K562 (cell line): ENCODE measurements around the gene RAE1. TPM values are rescaled to one million over a fixed set of nuclear protein-coding genes. Genes with fewer than 3 reads are reported as not detected.
"Not testable (repeated sequence)": the region's sequence is repeated elsewhere in the genome, so short reads cannot be mapped to it uniquely, and the experiment has no call there.

Source experiments
- ATAC-seq: fragments of 200-7000 bp; cut with Tn5 transposase; 3 replicates; pipeline ENCODE4 v1.9.1; 2020; ENCODE audit warnings: moderate library complexity
- BruUV-seq: library from RNA; stranded (reverse); fragments of 400-500 nt; replicated peaks from 2 replicates; lab custom pipeline; 2021; lab: Mats Ljungman, UMichigan
- CTCF ChIA-PET: fragments of 300-600 bp; formaldehyde crosslinking; extraction: SDS; loops from one replicate; lab custom pipeline; 2021; ENCODE audit warnings: low intra/inter-chr PET ratio; lab: Yijun Ruan, JAX
- POLR2A ChIA-PET: fragments of 300-600, 350-650 bp; sonication (Branson Sonifier 250); formaldehyde crosslinking; extraction: SDS; loops from one replicate; lab custom pipeline; 2021; ENCODE audit warnings: antibody characterized with exemption, inconsistent platforms; lab: Yijun Ruan, JAX
- DNase-seq, 4 experiments: peaks; one replicate each; pipeline versions ENCODE4 v3.0.0 to v3.0.0-alpha.2; 2011 to 2018; ENCODE audit warnings: low spot score in 3 of 4, mixed read lengths in 3 of 4; ENCODE audit errors: extremely low read depth in 1 of 4
- FAIRE-seq: peaks from 2 replicates; lab custom pipeline; 2011; peaks lifted over from hg19 to GRCh38; lab: Jason Lieb, UNC
- H2AFZ ChIP-seq: 2 replicates; pipeline ENCODE4 v1.6.0; 2011; ENCODE audit warnings: low read depth, low read length, control low read depth, inconsistent platforms
- H3K27ac ChIP-seq: fragments of 200-600 bp; 3 replicates; pipeline ENCODE4 v1.8.0; 2011; ENCODE audit warnings: low read depth, mild to moderate bottlenecking, control low read depth, inconsistent platforms, low read length, moderate library complexity, mixed read lengths; ENCODE audit errors: extremely low read depth
- H3K27me3 ChIP-seq, 2 experiments: fragments of 300-600 bp in 1 of 2; 2 replicates in 1 of 2; 3 replicates in 1 of 2; pipeline versions ENCODE4 v1.6.0 to v1.8.0; 2011; ENCODE audit warnings: inconsistent platforms in 2 of 2, low read length in 2 of 2, mild to moderate bottlenecking in 1 of 2, mixed read lengths in 1 of 2, moderate library complexity in 1 of 2; ENCODE audit not compliant: control insufficient read depth in 2 of 2, insufficient read depth in 2 of 2
- H3K36me3 ChIP-seq: fragments of 300-600 bp; 3 replicates; pipeline ENCODE4 v1.8.0; 2011; ENCODE audit warnings: mild to moderate bottlenecking, low read length, inconsistent platforms; ENCODE audit not compliant: control insufficient read depth, insufficient read depth
- H3K4me1 ChIP-seq, 2 experiments: fragments of 200-600 bp in 1 of 2; replicated peaks in 1 of 2; 2 replicates in 1 of 2; 3 replicates in 1 of 2; pipeline versions ENCODE4 v1.5.1 to v1.8.0; 2011; ENCODE audit warnings: inconsistent platforms in 2 of 2, low read length in 2 of 2, mild to moderate bottlenecking in 1 of 2, mixed read lengths in 1 of 2, moderate library complexity in 1 of 2; ENCODE audit not compliant: control insufficient read depth in 2 of 2, insufficient read depth in 2 of 2
- H3K4me2 ChIP-seq: 2 replicates; pipeline ENCODE4 v1.6.1; 2011; ENCODE audit warnings: low read length, control low read depth, inconsistent platforms, mixed read lengths; ENCODE audit not compliant: insufficient read depth
- H3K4me3 ChIP-seq: fragments of 200-600 bp; sonication (generic), shearing (Covaris generic); 2 replicates; pipeline ENCODE4 v1.5.1; 2016; ENCODE audit warnings: control low read depth, inconsistent platforms
- H3K79me2 ChIP-seq: fragments of 200-600 bp; 3 replicates; pipeline ENCODE4 v1.8.0; 2011; ENCODE audit warnings: low read length, inconsistent platforms; ENCODE audit not compliant: control insufficient read depth, insufficient read depth
- H3K9ac ChIP-seq, 2 experiments: 2 replicates each; pipeline versions ENCODE4 v1.6.0 to v1.6.1; 2011; ENCODE audit warnings: low read depth in 2 of 2, low read length in 2 of 2, control low read depth in 1 of 2, inconsistent platforms in 1 of 2, mild to moderate bottlenecking in 1 of 2, mixed read lengths in 1 of 2; ENCODE audit not compliant: insufficient read depth in 1 of 2
- H3K9me1 ChIP-seq: one replicate; pipeline ENCODE4 v1.6.0; 2011; ENCODE audit warnings: inconsistent platforms, mild to moderate bottlenecking, low read length, moderate library complexity; ENCODE audit not compliant: control insufficient read depth, insufficient read depth
- H3K9me3 ChIP-seq: replicated peaks from 2 replicates; pipeline ENCODE4 v1.5.1; 2011; ENCODE audit warnings: low read depth, low read length, inconsistent platforms; ENCODE audit not compliant: control insufficient read depth, insufficient read depth
- H4K20me1 ChIP-seq: replicated peaks from 2 replicates; pipeline ENCODE4 v1.6.1; 2011; ENCODE audit warnings: low read length, inconsistent platforms, mixed read lengths; ENCODE audit not compliant: control insufficient read depth, insufficient read depth
- NFYB ChIP-seq: IDR thresholded peaks from 2 replicates; pipeline ENCODE4 v1.6.1; 2011; ENCODE audit warnings: mild to moderate bottlenecking, moderate library complexity; ENCODE audit not compliant: insufficient read length; ENCODE audit errors: extremely low read depth
- POLR2A ChIP-seq: fragments of 450-650 bp; conservative IDR thresholded peaks from 2 replicates; pipeline ENCODE4 v1.6.1; 2016
- POLR2AphosphoS5 ChIP-seq: IDR thresholded peaks from 2 replicates; pipeline ENCODE4 v1.6.1; 2011; ENCODE audit warnings: mild to moderate bottlenecking, low read depth, low read length, moderate library complexity; ENCODE audit not compliant: control insufficient read depth, insufficient read depth
- POLR2G ChIP-seq: fragments of 200-400 bp; formaldehyde crosslinking; IDR thresholded peaks from 2 replicates; pipeline ENCODE4 v1.6.1; 2017; ENCODE audit warnings: low read depth, mild to moderate bottlenecking, antibody characterized with exemption, low read length, moderate library complexity
- WGBS: fragments of 100-300 bp; shearing (Covaris generic); methylation state at CpG from one replicate; pipeline ENCODE4 v1.1.6; 2016; ENCODE audit warnings: low coverage, mixed read lengths; ENCODE audit not compliant: insufficient coverage; ENCODE audit errors: missing lambda C conversion rate; 5-methylcytosine and 5-hydroxymethylcytosine counted together
- in situ Hi-C: fragments of 300-500 bp; cut with MboI; formaldehyde crosslinking; loops from 4 replicates; pipeline ENCODE4 v1.15.0; 2018; ENCODE audit warnings: inconsistent platforms, mixed read lengths
- intact Hi-C: fragments of 100-400 bp; cut with micrococcal nuclease; formaldehyde crosslinking; loops from 2 replicates; pipeline ENCODE4 v1.14.2; 2022
- polyA plus RNA-seq, 8 experiments: library from polyadenylated mRNA; depleted of rRNA in 4 of 8; stranded (reverse) in 5 of 8; unstranded in 3 of 8; fragments of >200 nt; fragmentation: Nextera tagmentation in 2 of 8; fragmentation: Illumina TruSeq in 1 of 8; extraction: Ambion mirVana in 2 of 8; extraction: Trizol in 1 of 8; gene quantifications; 2 replicates each; pipeline versions ENCODE4 v1.2.1 to v1.2.3, GENCODE V29; 2011 to 2014; ENCODE audit warnings: inconsistent platforms in 1 of 8, missing spikeins in 1 of 8
- total RNA-seq, 7 experiments: library from RNA; depleted of rRNA in 6 of 7; stranded (reverse); fragments of >200 nt in 6 of 7; fragmentation: Illumina TruSeq in 2 of 7; extraction: Trizol in 2 of 7; gene quantifications; 2 replicates each; pipeline versions ENCODE4 v1.2.1 to v1.2.3, GENCODE V29; 2011 to 2021; ENCODE audit warnings: low replicate concordance in 1 of 7

Gene RAE1
- total and polyA plus RNA-seq, 9 of the 15 experiments (the other 6 are each of a cell fraction or from before 2014, with no cell fraction given) = 33.7 to 248 (median 77.7) TPM

DNA sequence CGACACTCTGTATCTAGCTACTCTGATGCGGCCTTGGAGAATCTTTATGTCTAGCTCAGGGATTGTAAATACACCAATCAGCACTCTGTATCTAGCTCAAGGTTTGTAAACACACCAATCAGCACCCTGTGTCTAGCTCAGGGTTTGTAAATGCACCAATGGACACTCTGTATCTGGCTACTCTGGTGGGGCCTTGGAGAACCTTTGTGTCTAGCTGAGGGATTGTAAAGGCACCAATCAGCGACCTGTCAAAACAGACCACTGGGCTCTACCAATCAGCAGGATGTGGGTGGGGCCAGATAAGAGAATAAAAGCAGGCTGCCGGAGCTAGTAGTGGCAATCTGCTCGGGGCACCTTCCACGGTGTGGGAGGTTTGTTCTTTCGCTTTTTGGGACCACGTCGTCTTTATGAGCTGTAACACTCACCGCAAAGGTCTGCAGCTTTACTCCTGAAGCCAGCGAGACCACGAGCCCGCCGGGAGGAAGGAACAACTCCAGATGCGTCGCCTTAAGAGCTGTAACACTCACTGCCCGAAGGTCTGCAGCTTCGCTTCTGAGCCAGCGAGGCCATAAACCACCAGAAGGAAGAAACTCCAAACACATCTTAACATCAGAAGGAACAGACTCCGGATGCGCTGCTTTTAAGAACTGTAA lies 2.0 kb upstream of the RAE1 start:
- H4K20me1 ChIP-seq, H2AFZ ChIP-seq, BruUV-seq, ATAC-seq, H3K9me3 ChIP-seq, H3K27me3 ChIP-seq, CTCF ChIA-PET, H3K4me1 ChIP-seq, H3K4me3 ChIP-seq, FAIRE-seq, H3K27ac ChIP-seq, in situ Hi-C loops, H3K9me1 ChIP-seq, H3K4me2 ChIP-seq, H3K9ac ChIP-seq: not testable (repeated sequence)
- TF ChIP-seq POLR2AphosphoS5 (peak; percentile 30; the same call in 1 of the 2 replicates), POLR2A (peak; percentile 55; the same call in 1 of the 2 replicates), POLR2G (0 out of 2 replicates have a peak, but pooled peaks have one; percentile 17), NFYB (peak; percentile 34)
- Histone ChIP-seq H3K36me3 (peaks cover 23% of the 10 kb centered on the region), H3K79me2 (peaks cover 32% of the 10 kb centered on the region)
- peak in 1 of 4 experiments; percentile 11 for DNase-seq
- POLR2A ChIA-PET = interaction anchor here (0.5 to 0.8 kb wide), 4 partner anchors 13 to 956 kb away, joined by 3 to 4 read pairs (median 3); no protein-coding TSS in a partner anchor
- 61% methylated on average over 21 of the region's 21 CpGs for WGBS
- intact Hi-C loops = loop anchor here (10.0 kb wide), 1 partner anchor 794 kb away; no protein-coding TSS in a partner anchor
